ENCODE results near the gene HAL. TPM values are rescaled to one million over a fixed set of nuclear protein-coding genes. Genes with fewer than 3 reads are reported as not detected.
A peak's percentile ranks its signal among the peaks of the same experiment; 100 is the strongest.

HAL gene
- total RNA-seq, 1 experiment from 2014 or later = 0.82 TPM

DNA sequence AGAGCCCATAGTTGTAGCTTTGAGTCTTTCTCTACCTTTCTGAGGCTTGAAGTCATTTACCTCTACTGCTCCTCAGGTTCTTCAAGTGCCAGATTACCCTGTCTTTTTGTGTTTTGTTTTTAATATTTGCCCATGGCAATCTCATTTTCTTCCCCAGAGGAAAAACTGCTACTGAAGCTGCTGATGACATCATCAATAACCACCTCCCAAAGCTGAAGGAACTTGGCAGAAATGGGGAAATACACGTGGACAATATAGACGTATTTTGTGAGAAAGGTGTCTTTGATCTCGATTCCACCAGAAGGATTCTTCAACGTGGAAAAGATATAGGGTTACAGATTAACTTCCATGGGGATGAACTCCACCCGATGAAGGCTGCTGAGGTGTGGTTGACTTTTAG, 35.9 kb downstream of the HAL start:
- no peak for DNase-seq
- Mint-ChIP-seq H3K4me3 (ENCODE audit: unreplicated experiment) (no peak overlapping the region), H3K27ac (ENCODE audit: unreplicated experiment) (no peak overlapping the region), H3K9me3 (ENCODE audit: unreplicated experiment) (no peaks in the 10 kb centered on the region), H3K4me1 (ENCODE audit: low read depth, unreplicated experiment) (no peaks in the 10 kb centered on the region), H3K36me3 (ENCODE audit: insufficient read depth, unreplicated experiment) (no peaks in the 10 kb centered on the region), H3K27me3 (ENCODE audit: insufficient read depth, unreplicated experiment) (peaks cover 5% of the 10 kb centered on the region)
- Histone ChIP-seq H3K4me1 (no peaks in the 10 kb centered on the region), H3K4me3 (ENCODE audit: low read depth, low read length) (no peak overlapping the region), H3K27me3 (replicated peaks; ENCODE audit: control insufficient read depth, insufficient read depth, low read length) (no peaks in the 10 kb centered on the region), H3K9me3 (no peaks in the 10 kb centered on the region), H3K36me3 (ENCODE audit: control insufficient read depth, insufficient read depth, low read length) (no peaks in the 10 kb centered on the region)
- ChIA-PET POLR2A (no interaction called here), CTCF (interaction anchor here (0.7 kb wide), 1 partner anchor 48 kb away, joined by 3 read pairs; no protein-coding TSS in a partner anchor)
- BruUV-seq (replicated peaks) = no TSS peak
- no peak for TF ChIP-seq CTCF (IDR thresholded peaks at IDR 0.05; ENCODE audit: insufficient read depth in 1 of 2, low read depth in 1 of 2, low read length in 1 of 2, severe bottlenecking in 1 of 2, unreplicated experiment in 1 of 2)
- intact Hi-C loops (cut with micrococcal nuclease; ENCODE audit: unreplicated experiment) = loop anchor here (10.0 kb wide), 1 partner anchor 375 kb away; no protein-coding TSS in a partner anchor

GRCh38 chr12:95959107-95959506, 37.0 kb downstream of the HAL start:
- Histone ChIP-seq H3K4me1 (no peaks in the 10 kb centered on the region), H3K9me3 (no peaks in the 10 kb centered on the region), H3K27me3 (replicated peaks; ENCODE audit: control insufficient read depth, insufficient read depth, low read length) (no peaks in the 10 kb centered on the region), H3K4me3 (ENCODE audit: low read depth, low read length) (no peak overlapping the region), H3K36me3 (ENCODE audit: control insufficient read depth, insufficient read depth, low read length) (no peaks in the 10 kb centered on the region)
- DNase-seq = peak in 1 of 2 experiments; percentile 28
- peak; percentile 15 to 33 for TF ChIP-seq CTCF (IDR thresholded peaks at IDR 0.05; ENCODE audit: insufficient read depth in 1 of 2, low read depth in 1 of 2, low read length in 1 of 2, severe bottlenecking in 1 of 2, unreplicated experiment in 1 of 2)
- H3K9me3 Mint-ChIP-seq (ENCODE audit: unreplicated experiment) = no peaks in the 10 kb centered on the region
- no peaks in the 10 kb centered on the region for H3K36me3 Mint-ChIP-seq (ENCODE audit: insufficient read depth, unreplicated experiment)
- no peak overlapping the region for H3K27ac Mint-ChIP-seq (ENCODE audit: unreplicated experiment)
- intact Hi-C loops (cut with micrococcal nuclease; ENCODE audit: unreplicated experiment) = loop anchor here (1.0 kb wide), 3 partner anchors 40 to 139 kb away; no protein-coding TSS in a partner anchor
- POLR2A ChIA-PET = no interaction called here
- H3K4me1 Mint-ChIP-seq (ENCODE audit: low read depth, unreplicated experiment) = no peaks in the 10 kb centered on the region
- peaks cover 5% of the 10 kb centered on the region for H3K27me3 Mint-ChIP-seq (ENCODE audit: insufficient read depth, unreplicated experiment)
- BruUV-seq (replicated peaks) = no TSS peak
- H3K4me3 Mint-ChIP-seq (ENCODE audit: unreplicated experiment) = no peak overlapping the region
- CTCF ChIA-PET = interaction anchor here (0.7 to 1.4 kb wide), 6 partner anchors 16 to 376 kb away, joined by 3 to 23 read pairs (median 6); partner anchors contain the start of genes AMDHD1 and CCDC38

DNA sequence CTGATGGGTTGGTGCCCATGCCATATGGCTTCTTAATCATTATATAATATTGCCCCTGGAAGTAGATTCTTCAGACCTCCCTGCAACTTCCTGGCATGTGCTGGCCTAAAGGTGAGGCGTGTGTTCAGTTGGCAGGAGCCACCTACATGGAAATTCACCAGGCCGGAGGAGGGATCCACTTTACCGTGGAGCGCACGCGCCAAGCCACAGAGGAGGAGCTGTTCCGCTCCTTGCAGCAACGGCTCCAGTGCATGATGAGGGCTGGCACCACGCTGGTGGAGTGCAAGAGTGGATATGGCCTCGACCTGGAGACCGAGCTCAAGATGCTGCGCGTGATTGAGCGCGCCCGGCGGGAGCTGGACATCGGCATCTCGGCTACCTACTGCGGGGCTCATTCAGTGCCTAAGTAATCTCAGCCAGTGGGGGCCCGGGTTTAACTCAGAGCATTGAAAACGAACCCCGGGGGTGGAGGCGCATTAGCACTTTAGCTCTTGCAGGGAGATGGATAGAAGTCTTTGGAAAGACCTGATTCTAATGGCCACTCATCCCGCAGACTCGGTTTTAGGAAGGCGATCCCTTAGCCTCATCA, 39.5 kb downstream of the HAL start:
- CTCF ChIA-PET = no interaction called here
- no peaks in the 10 kb centered on the region for H3K36me3 ChIP-seq (ENCODE audit: control insufficient read depth, insufficient read depth, low read length)
- no peaks in the 10 kb centered on the region for H3K27me3 ChIP-seq (replicated peaks; ENCODE audit: control insufficient read depth, insufficient read depth, low read length)
- TF ChIP-seq CTCF (IDR thresholded peaks at IDR 0.05; ENCODE audit: insufficient read depth in 1 of 2, low read depth in 1 of 2, low read length in 1 of 2, severe bottlenecking in 1 of 2, unreplicated experiment in 1 of 2) = no peak
- no peaks in the 10 kb centered on the region for H3K4me1 ChIP-seq
- no TSS peak for BruUV-seq (replicated peaks)
- intact Hi-C loops (cut with micrococcal nuclease; ENCODE audit: unreplicated experiment) = no loop called here
- Mint-ChIP-seq H3K9me3 (ENCODE audit: unreplicated experiment) (no peaks in the 10 kb centered on the region), H3K4me3 (ENCODE audit: unreplicated experiment) (no peak overlapping the region), H3K4me1 (ENCODE audit: low read depth, unreplicated experiment) (no peaks in the 10 kb centered on the region), H3K36me3 (ENCODE audit: insufficient read depth, unreplicated experiment) (no peaks in the 10 kb centered on the region), H3K27ac (ENCODE audit: unreplicated experiment) (no peak overlapping the region), H3K27me3 (ENCODE audit: insufficient read depth, unreplicated experiment) (peaks cover 3% of the 10 kb centered on the region)
- no peaks in the 10 kb centered on the region for H3K9me3 ChIP-seq
- H3K4me3 ChIP-seq (ENCODE audit: low read depth, low read length) = no peak overlapping the region
- no peak for DNase-seq
- POLR2A ChIA-PET = no interaction called here

Data from Caco-2 (cell line).